RKO (cell line): ENCODE measurements around the gene NTN1.

Experiments
- DNase-seq: peaks from one replicate; pipeline ENCODE4 v3.0.0-alpha.2; 2016; ENCODE audit warnings: low spot score

Gene NTN1

DNA sequence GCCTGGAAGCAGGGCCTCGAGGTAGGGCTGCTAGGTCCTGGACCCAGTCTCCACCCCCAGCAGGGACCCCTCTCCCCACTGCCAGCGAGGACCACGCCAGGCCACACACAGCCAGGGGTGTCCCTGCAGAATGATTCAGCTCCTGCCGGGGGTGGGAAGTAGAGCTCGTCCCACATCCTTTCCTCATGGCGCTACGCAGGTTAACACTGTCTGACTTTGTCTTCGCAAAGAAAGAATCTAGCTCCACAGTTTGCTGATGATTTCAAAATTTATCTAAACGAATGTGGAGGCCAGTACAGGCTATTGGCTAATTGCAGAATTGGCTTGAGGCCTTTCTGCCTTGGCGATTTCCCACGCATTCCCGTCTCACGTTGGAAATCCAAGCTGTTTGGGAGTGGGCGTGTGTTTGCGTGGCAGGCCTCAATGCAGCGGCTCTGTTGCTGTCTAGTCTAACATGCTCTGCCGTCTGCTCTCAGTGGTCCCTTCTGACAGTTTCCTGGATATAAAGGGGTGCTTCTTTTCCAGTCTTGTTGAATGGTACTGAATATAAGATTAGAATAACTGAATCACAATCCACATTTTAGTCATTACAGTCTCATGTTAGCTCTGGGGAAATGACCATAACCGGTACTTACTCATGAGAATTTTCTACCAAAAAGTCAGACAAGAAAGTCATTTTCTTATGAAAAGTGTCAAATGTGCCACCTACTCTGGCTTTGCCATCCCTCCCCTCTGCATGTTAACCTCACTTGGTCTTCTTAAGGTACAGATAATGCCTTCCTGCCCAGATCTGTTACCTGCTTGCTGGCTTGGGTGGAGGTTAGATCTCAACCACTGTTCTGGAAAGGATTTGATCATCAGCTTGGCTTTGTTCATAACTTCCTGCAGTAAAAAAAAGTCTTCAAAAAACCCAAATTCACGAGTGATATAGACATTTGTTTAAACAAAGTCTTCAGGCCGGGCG is 252.4 kb downstream of the NTN1 start:
- no peak for DNase-seq

DNA sequence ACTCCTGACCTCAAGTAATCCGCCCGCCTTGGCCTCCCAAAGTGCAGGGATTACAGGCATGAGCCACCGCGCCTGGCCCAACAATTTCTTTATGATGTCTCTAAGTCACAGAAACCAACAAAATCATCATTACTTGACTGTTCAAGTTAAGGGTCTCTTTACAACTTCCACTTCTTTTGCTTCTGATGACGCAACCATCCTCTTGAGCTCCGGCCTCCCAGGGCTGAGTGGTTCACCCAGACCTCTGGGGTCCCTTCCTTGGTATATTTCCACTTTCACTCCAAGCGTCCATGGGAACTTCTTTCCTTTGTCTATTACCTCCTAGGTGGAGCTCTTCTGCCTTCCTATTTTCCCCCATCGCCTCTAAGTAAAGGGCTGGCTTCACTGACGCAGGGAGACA is 253.7 kb downstream of the NTN1 start:
- no peak for DNase-seq

DNA sequence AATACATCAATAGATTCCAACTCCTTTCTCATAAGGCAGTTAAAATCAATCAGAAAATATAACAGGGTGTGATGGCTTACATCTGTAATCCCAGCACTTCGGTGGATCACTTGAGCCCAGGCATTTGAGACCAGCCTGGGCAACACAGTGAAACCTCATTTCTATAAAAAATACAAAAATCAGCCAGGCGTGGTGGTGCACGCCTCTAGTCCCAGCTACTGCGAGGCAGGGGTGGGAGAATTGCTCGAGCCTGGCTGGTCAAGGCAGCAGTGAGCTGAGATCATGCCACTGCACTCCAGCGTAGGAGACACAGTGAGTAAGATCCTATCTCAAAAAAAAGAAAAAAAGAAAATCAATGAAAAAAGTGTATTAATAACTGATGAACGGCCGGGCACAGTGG is 258.6 kb downstream of the NTN1 start:
- no peak for DNase-seq

DNA sequence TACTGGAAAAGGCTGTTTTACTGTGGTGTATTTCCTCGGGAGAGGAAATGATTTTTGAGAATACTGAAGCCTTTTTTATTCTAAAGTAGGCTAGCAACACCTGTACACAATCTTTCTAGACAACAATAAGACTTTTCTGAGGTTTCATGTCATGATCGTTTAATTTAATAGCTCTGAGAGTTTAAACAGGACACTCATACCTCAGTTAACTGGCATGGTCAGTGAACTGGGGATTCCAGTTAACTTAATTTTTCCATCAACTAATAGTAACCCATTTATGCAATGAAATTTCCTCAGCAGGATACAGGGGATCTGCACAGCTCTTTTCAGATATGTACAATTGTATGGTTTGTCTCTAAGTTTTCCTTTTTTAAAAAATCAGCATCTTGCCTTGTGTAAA is 262.6 kb downstream of the NTN1 start:
- DNase-seq, result no peak

DNA sequence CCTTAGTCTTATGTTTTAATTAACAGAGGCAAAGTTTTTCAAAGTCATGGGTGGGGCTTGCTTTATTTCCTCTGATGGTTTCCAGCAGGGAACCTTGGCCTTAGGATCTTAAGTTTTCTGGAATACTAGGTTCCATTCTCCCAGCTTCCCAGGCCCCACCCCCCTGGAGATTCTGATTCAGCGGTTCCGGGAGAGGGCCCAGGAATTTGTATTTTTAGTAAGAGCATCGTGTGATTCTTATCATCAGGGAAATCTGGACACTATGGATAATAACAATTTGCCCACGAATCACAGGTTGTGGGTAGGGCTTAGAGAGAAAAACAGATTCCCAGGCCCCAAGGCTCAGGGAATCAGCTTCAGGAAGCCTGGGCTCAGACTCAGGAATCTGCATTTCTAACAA is 263.6 kb downstream of the NTN1 start:
- no peak for DNase-seq

DNA sequence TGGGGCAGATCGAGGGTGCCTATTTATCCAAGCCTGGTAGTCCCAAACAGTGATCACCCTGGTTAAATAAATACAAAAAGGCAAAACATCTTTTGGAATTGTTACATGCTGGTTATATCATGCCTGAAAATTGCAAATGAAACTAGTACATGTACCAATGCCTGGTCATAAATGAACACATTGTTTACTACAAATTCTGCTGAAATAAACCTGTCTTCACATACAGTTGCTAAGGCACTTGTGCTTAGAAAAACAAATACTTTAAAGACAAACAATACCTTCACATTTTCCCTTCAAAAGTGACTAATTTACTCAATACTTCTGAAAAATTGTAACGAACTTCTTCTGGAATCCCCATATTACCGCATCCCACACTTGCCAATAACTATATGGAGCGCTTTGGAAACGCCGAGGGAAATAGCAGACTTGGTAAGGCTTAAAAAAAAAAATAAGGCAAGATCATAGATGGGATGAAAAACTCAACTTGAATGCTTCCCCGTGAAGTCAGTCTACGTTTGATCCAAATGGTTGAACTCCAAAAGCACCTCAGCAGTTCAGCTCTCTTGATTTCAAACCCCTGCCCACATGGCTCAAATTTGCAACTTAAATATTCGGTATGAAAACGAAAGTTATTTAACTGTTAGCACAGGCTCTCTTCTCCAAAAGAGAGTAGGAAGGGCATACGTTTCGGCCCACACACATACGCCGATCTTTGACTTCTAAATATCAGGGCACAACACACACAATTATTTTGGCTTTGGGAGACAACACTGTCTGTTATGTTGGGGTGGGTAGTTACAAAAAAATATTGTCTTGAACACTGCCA is 264.5 kb downstream of the NTN1 start:
- no peak for DNase-seq

DNA sequence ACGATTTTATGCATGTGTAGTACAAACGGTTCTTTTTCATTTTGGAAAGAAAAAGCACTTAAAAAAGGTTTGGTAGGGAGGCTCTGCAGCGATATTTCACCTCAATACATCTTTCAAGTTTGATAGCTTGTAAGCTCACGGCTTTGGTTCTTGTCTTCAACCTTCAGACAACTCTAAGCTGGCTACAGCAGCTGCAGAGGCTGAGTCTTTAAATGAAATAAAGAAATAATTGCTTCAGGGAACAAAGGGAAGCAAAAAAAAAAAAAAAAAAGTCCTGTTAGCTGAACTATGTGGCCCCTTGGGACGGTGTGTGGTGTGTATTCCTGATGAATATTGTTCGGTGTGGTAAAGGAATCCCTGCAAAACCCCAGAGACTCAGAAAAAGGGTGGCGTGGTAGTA is 265.1 kb downstream of the NTN1 start:
- no peak for DNase-seq

DNA sequence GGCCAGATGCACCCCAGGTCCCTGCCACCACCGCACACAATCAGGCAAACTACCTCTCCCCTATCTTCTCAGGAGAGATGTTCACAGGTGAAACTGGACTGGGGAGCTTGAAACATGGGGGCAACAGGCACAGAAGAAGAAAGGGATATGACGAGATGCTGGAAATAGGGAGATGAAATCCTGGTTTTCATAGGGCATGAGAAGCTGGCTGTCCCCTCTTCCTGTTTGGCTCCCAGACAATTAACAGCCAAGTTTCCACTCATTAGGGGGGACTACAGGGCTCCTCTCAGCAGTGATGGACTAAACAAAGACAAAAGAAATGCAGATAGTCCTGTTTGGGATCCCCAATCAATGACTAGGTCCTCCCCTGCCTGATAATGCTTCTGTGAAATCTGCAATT is 266.0 kb downstream of the NTN1 start:
- no peak for DNase-seq

DNA sequence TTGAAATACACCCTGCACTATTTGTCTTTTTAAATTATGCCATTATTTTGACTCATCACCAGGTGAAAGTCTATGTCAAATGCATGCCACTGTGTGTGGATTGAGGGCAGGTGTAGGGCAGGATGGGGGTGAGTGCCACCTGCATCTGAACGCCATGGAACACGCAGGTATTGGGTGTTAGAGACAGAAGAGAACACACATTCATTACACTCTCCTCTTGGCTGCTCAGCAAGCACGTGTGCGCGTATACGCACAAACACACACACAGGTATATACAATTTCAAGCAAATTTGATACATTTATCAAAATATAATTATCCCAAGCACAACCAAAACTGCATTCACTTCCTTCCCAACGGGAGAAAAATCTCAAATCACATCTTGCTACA is 268.9 kb downstream of the NTN1 start:
- DNase-seq, result no peak

DNA sequence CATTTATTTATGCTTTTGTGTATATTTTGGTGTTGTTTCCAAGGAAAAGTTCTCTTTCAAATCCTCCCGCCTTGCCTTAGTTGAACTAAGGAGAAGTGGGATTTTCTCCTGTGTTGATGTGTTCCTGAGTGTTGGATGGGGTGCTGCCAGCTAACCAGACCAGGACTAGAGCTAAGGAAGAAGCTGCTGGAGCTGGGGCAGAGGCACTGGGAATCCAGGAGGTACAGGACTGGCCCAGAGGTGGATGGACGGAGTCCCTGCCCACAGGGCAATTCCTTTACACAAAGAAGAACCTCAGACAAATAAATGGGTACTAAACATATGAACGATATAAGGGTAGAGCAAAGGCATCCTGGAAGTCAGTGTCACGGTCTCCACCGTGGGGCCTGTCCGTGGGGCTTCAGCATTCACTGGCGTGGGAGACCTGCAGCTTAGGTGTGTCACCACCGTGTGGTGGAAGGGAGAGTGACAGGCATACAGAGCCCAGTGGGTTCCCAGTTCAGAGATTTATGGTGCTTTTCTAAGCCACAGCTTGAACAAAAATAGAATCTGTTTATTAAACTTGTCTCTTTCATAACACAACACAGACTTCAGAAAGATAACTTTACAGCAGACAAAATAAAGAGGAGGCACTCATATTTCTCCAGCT is 270.7 kb downstream of the NTN1 start:
- DNase-seq, result no peak

DNA sequence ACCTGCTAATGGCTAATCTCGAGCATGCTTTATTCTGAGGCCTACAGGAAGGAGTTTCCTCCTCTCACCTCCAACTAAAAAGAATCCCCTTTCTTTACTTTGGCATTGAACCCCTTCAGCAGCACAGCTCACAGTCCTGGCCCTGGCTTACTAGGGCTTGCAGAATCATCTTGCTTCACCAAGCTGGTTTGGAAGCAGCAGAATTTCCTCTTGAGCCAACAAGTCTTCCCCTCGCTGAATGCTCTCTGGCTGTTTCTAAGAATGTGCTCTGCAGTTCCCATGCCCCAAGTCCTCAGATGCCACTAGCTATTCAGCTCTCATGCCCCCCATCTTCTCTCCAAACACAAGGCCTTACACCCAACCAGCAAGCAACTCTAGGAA is 271.2 kb downstream of the NTN1 start:
- no peak for DNase-seq
